ENCODE data around the gene PACSIN1. TPM values are rescaled to one million over a fixed set of nuclear protein-coding genes. Genes with fewer than 3 reads are reported as not detected.

The PACSIN1 gene
- total RNA-seq, 1 donor from 2014 or later: under 0.01 TPM

- Histone ChIP-seq H3K9ac (ENCODE audit: low read depth in 1 of 3, low read length in 3 of 3) (peak overlapping the region in 1 of 3 donors; percentile 58), H3K27ac (ENCODE audit: low read depth, low read length) (no peak overlapping the region), H3K4me1 (ENCODE audit: control insufficient read depth in 3 of 3, insufficient read depth in 3 of 3, low read length in 3 of 3) (peaks cover 3 to 13% (median 3%) of the 10 kb centered on the region in 3 donors), H3K9me3 (ENCODE audit: control insufficient read depth in 3 of 3, low read length in 3 of 3) (no peaks in the 10 kb centered on the region), H3K4me3 (ENCODE audit: low read length in 3 of 3) (no peak overlapping the region), H3K27me3 (ENCODE audit: control insufficient read depth in 3 of 3, insufficient read depth in 3 of 3, low read length in 3 of 3) (peaks cover 0 to 3% (median 0%) of the 10 kb centered on the region in 3 donors), H3K36me3 (ENCODE audit: control insufficient read depth in 3 of 3, insufficient read depth in 3 of 3, low read length in 3 of 3) (no peaks in the 10 kb centered on the region)
Observed at GRCh38 chr6:34525431-34526175, 59.7 kb downstream of the PACSIN1 start.

- Histone ChIP-seq H3K9ac (ENCODE audit: low read depth in 1 of 3, low read length in 3 of 3) (peak overlapping the region; percentile 58 to 71 (median 70)), H3K27ac (ENCODE audit: low read depth, low read length) (peak overlapping the region; percentile 19), H3K36me3 (ENCODE audit: control insufficient read depth in 3 of 3, insufficient read depth in 3 of 3, low read length in 3 of 3) (no peaks in the 10 kb centered on the region), H3K4me3 (ENCODE audit: low read length in 3 of 3) (peak overlapping the region; percentile 1 to 69 (median 40)), H3K9me3 (ENCODE audit: control insufficient read depth in 3 of 3, low read length in 3 of 3) (no peaks in the 10 kb centered on the region), H3K4me1 (ENCODE audit: control insufficient read depth in 3 of 3, insufficient read depth in 3 of 3, low read length in 3 of 3) (peaks cover 3 to 15% (median 3%) of the 10 kb centered on the region in 3 donors), H3K27me3 (ENCODE audit: control insufficient read depth in 3 of 3, insufficient read depth in 3 of 3, low read length in 3 of 3) (peaks cover 0 to 3% (median 0%) of the 10 kb centered on the region in 3 donors)
Observed at GRCh38 chr6:34526241-34526972, 60.5 kb downstream of the PACSIN1 start.

GRCh38 chr6:34526992-34527728 lies 61.3 kb downstream of the PACSIN1 start:
- H3K9ac ChIP-seq (ENCODE audit: low read depth in 1 of 3, low read length in 3 of 3): peak overlapping the region; percentile 58 to 71 (median 70)
- peak overlapping the region; percentile 19 for H3K27ac ChIP-seq (ENCODE audit: low read depth, low read length)

GRCh38 chr6:34527751-34528670 lies 62.1 kb downstream of the PACSIN1 start:
- H3K4me1 ChIP-seq (ENCODE audit: control insufficient read depth in 3 of 3, insufficient read depth in 3 of 3, low read length in 3 of 3): peaks cover 3 to 16% (median 3%) of the 10 kb centered on the region in 3 donors
- no peaks in the 10 kb centered on the region for H3K9me3 ChIP-seq (ENCODE audit: control insufficient read depth in 3 of 3, low read length in 3 of 3)
- H3K27me3 ChIP-seq (ENCODE audit: control insufficient read depth in 3 of 3, insufficient read depth in 3 of 3, low read length in 3 of 3): peaks cover 0 to 3% (median 0%) of the 10 kb centered on the region in 3 donors
- H3K9ac ChIP-seq (ENCODE audit: low read depth in 1 of 3, low read length in 3 of 3): no peak overlapping the region
- no peaks in the 10 kb centered on the region for H3K36me3 ChIP-seq (ENCODE audit: control insufficient read depth in 3 of 3, insufficient read depth in 3 of 3, low read length in 3 of 3)
- no peak overlapping the region for H3K27ac ChIP-seq (ENCODE audit: low read depth, low read length)
- no peak overlapping the region for H3K4me3 ChIP-seq (ENCODE audit: low read length in 3 of 3)

More at GRCh38 chr6:34526992-34527728, 61.3 kb downstream of the PACSIN1 start:
- H3K27me3 ChIP-seq (ENCODE audit: control insufficient read depth in 3 of 3, insufficient read depth in 3 of 3, low read length in 3 of 3): peaks cover 0 to 3% (median 0%) of the 10 kb centered on the region in 3 donors
- H3K36me3 ChIP-seq (ENCODE audit: control insufficient read depth in 3 of 3, insufficient read depth in 3 of 3, low read length in 3 of 3): no peaks in the 10 kb centered on the region
- H3K4me3 ChIP-seq (ENCODE audit: low read length in 3 of 3): peak overlapping the region; percentile 57 to 69 (median 68)
- H3K4me1 ChIP-seq (ENCODE audit: control insufficient read depth in 3 of 3, insufficient read depth in 3 of 3, low read length in 3 of 3): peaks cover 3 to 16% (median 3%) of the 10 kb centered on the region in 3 donors
- H3K9me3 ChIP-seq (ENCODE audit: control insufficient read depth in 3 of 3, low read length in 3 of 3): no peaks in the 10 kb centered on the region

- no peaks in the 10 kb centered on the region for H3K9me3 ChIP-seq (ENCODE audit: control insufficient read depth in 3 of 3, low read length in 3 of 3)
- H3K4me1 ChIP-seq (ENCODE audit: control insufficient read depth in 3 of 3, insufficient read depth in 3 of 3, low read length in 3 of 3): peaks cover 3 to 16% (median 3%) of the 10 kb centered on the region in 3 donors
- H3K27me3 ChIP-seq (ENCODE audit: control insufficient read depth in 3 of 3, insufficient read depth in 3 of 3, low read length in 3 of 3): peaks cover 0 to 3% (median 0%) of the 10 kb centered on the region in 3 donors
- H3K36me3 ChIP-seq (ENCODE audit: control insufficient read depth in 3 of 3, insufficient read depth in 3 of 3, low read length in 3 of 3): no peaks in the 10 kb centered on the region
- no peak overlapping the region for H3K9ac ChIP-seq (ENCODE audit: low read depth in 1 of 3, low read length in 3 of 3)
- no peak overlapping the region for H3K27ac ChIP-seq (ENCODE audit: low read depth, low read length)
- H3K4me3 ChIP-seq (ENCODE audit: low read length in 3 of 3): no peak overlapping the region
Observed at GRCh38 chr6:34528996-34529664, 63.3 kb downstream of the PACSIN1 start.

GRCh38 chr6:34529665-34530327 lies 63.9 kb downstream of the PACSIN1 start:
- Histone ChIP-seq H3K27me3 (ENCODE audit: control insufficient read depth in 3 of 3, insufficient read depth in 3 of 3, low read length in 3 of 3) (peaks cover 0 to 3% (median 0%) of the 10 kb centered on the region in 3 donors), H3K9ac (ENCODE audit: low read depth in 1 of 3, low read length in 3 of 3) (no peak overlapping the region), H3K27ac (ENCODE audit: low read depth, low read length) (no peak overlapping the region), H3K36me3 (ENCODE audit: control insufficient read depth in 3 of 3, insufficient read depth in 3 of 3, low read length in 3 of 3) (no peaks in the 10 kb centered on the region), H3K4me3 (ENCODE audit: low read length in 3 of 3) (no peak overlapping the region), H3K4me1 (ENCODE audit: control insufficient read depth in 3 of 3, insufficient read depth in 3 of 3, low read length in 3 of 3) (peaks cover 3 to 16% (median 3%) of the 10 kb centered on the region in 3 donors), H3K9me3 (ENCODE audit: control insufficient read depth in 3 of 3, low read length in 3 of 3) (no peaks in the 10 kb centered on the region)

- Histone ChIP-seq H3K9ac (ENCODE audit: low read depth in 1 of 3, low read length in 3 of 3) (peak overlapping the region in 1 of 3 donors; percentile 77), H3K4me1 (ENCODE audit: control insufficient read depth in 3 of 3, insufficient read depth in 3 of 3, low read length in 3 of 3) (peaks cover 3 to 16% (median 3%) of the 10 kb centered on the region in 3 donors), H3K4me3 (ENCODE audit: low read length in 3 of 3) (peak overlapping the region in 1 of 3 donors; percentile 62), H3K27me3 (ENCODE audit: control insufficient read depth in 3 of 3, insufficient read depth in 3 of 3, low read length in 3 of 3) (peaks cover 0 to 3% (median 0%) of the 10 kb centered on the region in 3 donors), H3K27ac (ENCODE audit: low read depth, low read length) (peak overlapping the region; percentile 85), H3K36me3 (ENCODE audit: control insufficient read depth in 3 of 3, insufficient read depth in 3 of 3, low read length in 3 of 3) (no peaks in the 10 kb centered on the region), H3K9me3 (ENCODE audit: control insufficient read depth in 3 of 3, low read length in 3 of 3) (no peaks in the 10 kb centered on the region)
Observed at GRCh38 chr6:34530753-34531365, 65.0 kb downstream of the PACSIN1 start.

- Histone ChIP-seq H3K9me3 (ENCODE audit: control insufficient read depth in 3 of 3, low read length in 3 of 3) (no peaks in the 10 kb centered on the region), H3K4me1 (ENCODE audit: control insufficient read depth in 3 of 3, insufficient read depth in 3 of 3, low read length in 3 of 3) (peaks cover 0 to 10% (median 3%) of the 10 kb centered on the region in 3 donors), H3K36me3 (ENCODE audit: control insufficient read depth in 3 of 3, insufficient read depth in 3 of 3, low read length in 3 of 3) (no peaks in the 10 kb centered on the region), H3K9ac (ENCODE audit: low read depth in 1 of 3, low read length in 3 of 3) (peak overlapping the region in 2 of 3 donors; percentile 64 to 77), H3K4me3 (ENCODE audit: low read length in 3 of 3) (peak overlapping the region in 2 of 3 donors; percentile 63 to 69), H3K27me3 (ENCODE audit: control insufficient read depth in 3 of 3, insufficient read depth in 3 of 3, low read length in 3 of 3) (peaks cover 0 to 3% (median 0%) of the 10 kb centered on the region in 3 donors), H3K27ac (ENCODE audit: low read depth, low read length) (peak overlapping the region; percentile 85)
Observed at GRCh38 chr6:34531580-34532201, 65.8 kb downstream of the PACSIN1 start.
